HG02678 (cell line): ENCODE data around the gene THY1.
"Not testable (repeated sequence)": the region's sequence is repeated elsewhere in the genome, so short reads cannot be mapped to it uniquely, and the experiment has no call there.

Experiments used
- ATAC-seq: cut with Tn5 transposase; IDR thresholded peaks from one replicate; pipeline ENCODE4 v1.9.1; 2021; ENCODE audit warnings: mild to moderate bottlenecking, moderate library complexity; ENCODE audit not compliant: unreplicated experiment

Gene THY1

DNA sequence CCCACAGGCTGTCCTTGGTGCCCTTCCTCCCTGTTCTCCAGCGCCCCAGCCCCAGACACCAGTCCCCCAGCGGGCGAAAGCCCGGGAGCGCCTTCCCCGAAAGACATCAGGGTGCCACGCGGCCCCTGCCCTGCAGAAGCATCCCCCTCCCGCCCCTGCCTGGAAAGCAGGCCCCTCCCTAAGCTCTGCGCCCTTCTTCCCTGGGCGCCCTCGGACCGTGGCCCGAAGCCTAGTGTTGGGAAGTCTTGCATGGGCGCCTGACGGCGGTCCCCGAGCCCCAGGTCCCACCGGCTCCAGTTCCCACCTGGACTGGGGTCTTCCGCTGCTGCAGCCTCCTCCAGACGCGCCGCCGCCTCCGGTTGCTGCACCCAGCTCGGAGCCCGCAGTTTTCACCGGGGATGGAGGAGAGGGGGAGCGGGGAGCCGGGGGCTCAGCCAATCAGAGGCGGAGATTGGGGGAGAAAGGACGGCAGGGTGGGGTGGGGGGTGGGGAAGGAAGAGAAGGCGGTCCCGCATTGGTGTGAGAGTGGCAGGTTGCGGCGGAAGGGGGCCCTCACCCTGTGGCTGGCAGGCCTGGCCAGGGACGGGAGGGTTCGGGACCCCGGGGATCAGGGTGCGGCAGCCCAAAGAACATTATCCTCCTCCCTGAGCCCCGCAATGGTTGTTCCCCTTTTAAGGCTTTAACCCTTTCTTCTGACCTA is at the start of gene THY1:
THY1 (minus strand) TSS at position 364 of the 700 bp plus-strand sequence. CDS start 2,267 bp downstream, outside the sequence.
- no peak for ATAC-seq

DNA sequence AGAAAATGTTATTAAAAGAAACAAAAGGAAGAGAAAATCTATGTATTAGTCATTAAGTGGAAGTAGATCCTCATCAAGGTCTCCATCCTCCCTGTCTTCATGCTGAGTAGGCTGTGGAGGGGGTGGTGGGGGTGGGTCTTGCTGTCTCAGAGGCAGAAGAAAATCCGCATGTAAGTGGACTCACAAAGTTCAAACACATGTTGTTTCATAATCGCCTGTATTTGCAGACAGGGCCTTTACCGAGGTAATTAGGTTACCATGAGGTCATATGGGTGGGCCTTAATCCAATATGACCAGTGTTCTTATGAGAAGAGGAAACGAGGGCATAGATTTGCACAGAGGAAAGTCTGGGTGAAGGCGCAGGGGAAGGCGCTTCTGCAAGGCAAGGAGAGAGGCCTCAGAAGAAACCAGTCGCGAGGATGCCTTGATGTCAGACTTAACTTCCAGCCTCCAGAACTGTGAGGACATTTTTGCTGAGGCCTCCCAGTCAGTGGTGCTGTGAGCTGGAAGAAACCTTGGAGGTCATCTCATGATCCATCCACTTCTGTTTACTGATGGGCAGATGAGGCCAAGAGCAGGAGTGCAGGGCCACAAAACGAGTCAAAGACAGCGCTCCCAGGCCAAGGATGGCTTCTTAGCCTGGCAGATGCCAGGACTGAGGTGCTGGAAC is 49.3 kb upstream of the THY1 start:
- no peak for ATAC-seq

DNA sequence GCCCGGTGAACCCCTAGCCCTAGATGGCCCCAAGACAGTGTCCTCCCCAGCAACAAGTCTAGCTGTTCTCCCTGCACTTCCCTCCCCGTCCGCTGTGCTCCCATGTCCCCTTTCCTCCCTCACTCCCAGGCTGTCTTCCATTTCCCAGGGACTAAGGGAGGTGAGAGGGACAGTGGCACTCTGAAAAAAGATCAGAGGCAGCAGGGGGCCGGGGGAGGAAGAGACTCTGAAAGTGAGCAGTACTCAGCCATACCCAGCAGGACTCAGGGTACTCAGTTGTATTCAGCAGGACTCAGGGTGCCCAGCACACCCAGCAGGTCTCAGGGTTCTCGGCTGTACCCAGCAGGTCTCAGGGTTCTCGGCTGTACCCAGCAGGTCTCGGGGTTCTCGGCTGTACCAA is 48.4 kb upstream of the THY1 start:
- ATAC-seq: no peak

DNA sequence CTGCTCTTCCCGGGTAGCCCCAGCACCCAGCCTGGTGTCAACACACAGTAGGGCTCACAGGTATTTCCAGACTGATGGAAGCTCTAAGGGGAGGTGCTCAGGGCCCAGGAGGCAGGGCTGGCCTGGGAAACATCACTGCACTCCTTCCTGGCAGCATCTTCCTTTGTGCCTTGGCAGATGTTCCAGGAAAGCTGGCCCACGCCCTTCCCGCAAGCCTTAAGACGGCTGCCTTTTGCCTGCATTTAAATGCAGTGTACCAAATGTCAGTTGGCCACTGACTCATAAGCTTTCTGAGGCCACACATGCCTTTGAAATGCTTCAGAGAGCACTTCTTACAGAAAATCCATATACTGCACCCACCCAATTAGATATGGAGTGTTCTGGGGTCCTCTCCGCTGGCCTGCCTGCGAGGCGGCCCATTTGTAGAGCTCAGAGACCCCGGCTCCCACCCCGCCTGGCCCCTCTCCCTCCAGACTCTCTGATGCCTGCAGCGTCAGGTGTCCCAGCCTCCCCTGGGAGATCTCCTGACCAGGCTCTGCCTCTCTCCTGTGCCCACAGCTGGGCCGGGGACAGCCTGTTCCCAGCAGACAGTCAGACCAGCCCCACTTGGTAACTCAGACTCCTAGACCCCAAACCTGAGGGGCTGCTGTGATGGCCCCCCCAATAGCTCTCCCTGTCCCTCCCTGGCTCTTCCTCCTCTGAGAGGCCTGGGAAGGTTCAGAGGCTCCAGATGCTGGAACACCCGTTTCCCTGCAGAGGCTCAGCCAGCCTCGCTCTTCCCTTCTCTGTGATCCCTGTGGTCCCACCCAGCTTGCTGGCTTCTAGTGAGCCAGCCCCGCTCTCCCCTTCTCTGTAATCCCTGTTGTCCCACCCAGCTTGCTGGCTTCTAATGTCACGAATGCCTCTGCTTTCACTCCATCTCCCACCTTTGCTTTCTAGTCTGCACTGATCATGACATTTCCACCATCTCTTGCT is 47.6 kb upstream of the THY1 start:
- ATAC-seq: no peak

GRCh38 chr11:119469506-119469905 is 46.5 kb upstream of the THY1 start:
- ATAC-seq: no peak

GRCh38 chr11:119468511-119468910 is 45.5 kb upstream of the THY1 start:
- no peak for ATAC-seq

DNA sequence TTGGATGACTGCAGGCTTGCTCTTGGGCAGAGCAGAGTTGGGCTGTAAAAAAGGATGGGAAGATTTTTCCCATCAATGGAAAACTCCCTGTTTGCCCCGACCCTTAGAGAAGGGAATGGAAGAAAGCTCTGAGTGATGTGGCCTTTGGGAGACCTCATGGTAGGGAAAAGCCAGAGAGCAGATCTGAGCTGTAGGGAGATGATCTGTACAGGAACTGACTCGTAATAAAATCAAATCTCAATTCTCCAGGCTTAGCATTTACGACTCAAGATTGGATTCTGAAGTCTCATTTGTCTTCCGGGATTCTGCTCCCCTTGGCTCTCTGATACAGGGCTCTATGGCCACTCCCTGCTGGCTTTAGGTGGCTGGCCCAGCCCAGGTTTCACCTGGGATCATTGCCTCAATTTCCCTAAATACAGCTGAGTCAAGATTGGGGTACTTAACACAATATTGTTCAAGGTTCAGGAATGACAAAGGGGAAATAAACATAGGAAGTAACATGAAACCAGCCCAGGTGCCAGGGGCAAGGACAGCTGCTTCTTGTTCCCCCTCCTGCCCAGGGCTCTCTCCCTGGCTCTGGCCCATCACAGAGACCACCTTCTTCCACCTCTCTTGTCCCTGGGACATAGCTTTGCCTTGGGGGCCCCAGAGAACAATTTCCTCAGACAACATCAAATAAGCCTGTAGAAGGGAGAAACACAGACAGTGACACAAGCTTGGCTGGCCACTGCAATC is 38.4 kb upstream of the THY1 start:
- no peak for ATAC-seq

DNA sequence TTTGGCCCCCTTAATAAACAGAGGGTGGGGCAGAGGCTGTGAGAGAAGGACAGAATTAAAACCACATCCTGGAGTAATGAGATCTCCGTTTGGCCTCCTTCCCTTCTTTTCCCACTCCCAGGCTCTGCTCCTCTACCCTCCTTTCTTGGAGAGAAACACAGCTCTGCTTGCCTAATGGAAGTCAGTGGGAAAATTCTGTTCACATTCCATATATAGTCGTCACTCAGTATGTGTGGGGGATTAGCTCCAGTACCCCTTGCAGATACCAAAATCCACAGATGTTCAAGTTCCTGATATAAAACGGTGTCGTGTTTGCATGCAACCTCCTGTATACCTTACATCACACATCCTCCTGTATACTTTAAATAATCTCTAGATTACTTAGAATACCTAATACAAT is 37.6 kb upstream of the THY1 start:
- no peak for ATAC-seq

GRCh38 chr11:119460097-119460496 is 37.1 kb upstream of the THY1 start:
- ATAC-seq: no peak

DNA sequence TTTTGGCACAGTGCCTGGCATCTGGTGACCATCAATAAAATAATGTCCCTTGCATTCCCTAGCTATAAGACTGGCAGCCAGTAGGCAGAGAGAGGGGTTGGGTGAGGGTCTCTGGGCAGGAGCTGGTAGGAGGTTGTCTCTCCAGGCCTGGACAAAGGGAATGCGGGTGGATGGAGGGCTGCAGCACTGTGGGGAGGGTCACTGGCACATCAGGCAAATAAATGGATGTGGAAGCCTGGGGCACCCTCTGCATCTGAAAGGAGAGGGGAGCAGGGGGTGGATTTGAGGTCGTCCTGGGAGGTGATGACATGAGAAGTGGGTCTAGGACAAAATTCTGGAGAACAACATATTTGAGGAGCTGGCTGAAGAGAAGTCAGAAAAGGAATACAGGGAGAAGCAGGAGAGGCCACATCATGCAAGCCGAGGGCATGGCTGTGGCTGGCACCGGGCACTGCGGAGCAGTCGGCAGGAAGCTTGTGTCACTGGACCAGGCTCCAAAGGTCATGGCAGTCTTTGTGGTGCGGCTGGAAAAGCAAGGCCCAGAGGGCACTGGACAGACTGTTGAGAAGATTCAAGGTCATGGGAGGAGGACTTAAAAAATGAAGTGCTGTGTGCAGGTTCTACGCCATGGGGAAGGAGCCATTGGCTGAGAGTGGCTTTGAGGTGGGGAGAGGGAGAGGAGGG is 36.5 kb upstream of the THY1 start:
- ATAC-seq: no peak

GRCh38 chr11:119455708-119456107 is 32.7 kb upstream of the THY1 start:
- ATAC-seq: not testable (repeated sequence)

DNA sequence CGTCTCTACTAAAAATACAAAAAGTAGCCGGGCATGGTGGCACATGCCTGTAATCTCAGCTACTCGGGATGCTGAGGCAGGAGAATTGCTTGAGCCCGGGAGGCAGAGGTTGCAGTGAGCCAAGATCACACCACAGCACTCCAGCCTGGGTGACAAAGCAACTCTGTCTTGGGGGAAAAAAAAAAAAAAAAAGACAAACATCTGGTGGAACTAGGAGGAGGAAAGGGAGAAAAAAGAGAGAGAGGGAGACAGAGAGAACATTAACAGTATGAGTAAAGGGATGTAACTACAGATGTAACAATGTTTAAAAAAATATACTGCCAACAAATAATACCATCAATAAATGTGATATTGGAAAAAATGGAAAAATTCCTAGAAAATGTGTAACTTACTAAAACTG is 32.3 kb upstream of the THY1 start:
- not testable (repeated sequence) for ATAC-seq

GRCh38 chr11:119453881-119454280 is 30.9 kb upstream of the THY1 start:
- no peak for ATAC-seq

DNA sequence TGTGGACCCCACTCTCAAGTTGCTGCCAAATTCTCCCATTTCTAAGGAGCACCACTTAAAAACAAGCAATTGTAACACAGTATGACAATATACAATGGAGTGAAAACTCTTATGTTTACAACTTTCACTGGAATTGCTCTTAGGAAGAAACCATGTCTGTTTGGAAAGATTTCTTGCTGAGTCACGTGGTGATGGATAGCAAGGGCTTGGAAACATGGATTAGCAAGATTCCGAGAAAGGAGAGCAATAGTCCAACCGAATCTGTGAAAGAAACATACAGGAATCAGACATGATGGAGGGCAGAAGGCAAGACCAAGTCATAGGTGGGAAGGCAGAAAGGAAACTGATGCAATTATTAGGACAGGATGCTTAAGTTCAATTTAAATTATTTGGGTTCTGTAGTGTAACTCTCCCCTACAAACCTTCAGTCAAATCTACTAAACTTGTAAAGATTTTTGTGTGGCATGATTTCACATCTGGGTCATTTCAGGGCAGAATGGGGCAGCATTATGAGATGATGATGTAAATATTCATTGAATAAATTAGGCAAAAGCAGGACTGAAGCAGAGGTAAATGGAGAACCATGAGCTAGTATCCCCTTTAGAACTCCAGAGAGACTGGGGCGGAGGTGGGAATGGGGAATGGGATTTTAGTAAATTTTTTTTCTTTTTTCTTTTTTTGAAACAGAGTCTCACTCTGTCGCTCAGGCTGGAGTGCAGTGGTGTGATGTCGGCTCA is 27.8 kb upstream of the THY1 start:
- ATAC-seq: no peak

DNA sequence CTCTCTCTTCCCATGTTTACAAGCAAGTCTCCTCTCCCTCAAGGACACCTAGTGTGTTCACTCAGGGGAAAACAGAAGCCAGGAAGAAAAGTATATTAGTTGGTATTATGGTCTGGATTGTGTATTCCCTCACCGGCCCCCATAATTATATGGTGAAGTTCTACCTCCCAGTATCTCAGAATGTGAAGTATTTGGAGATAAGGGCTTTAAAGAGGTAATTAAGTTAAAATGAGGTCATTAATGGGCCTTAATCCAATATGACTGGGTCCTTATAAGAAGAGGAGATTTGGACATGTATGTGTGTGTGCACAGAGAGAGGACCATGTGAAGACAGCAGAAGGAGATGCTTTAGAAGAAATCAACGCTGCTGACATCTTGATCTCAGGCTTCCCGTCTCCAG is 26.5 kb upstream of the THY1 start:
- ATAC-seq: no peak

- no peak for ATAC-seq
Observed at GRCh38 chr11:119448380-119448779, 25.4 kb upstream of the THY1 start.

DNA sequence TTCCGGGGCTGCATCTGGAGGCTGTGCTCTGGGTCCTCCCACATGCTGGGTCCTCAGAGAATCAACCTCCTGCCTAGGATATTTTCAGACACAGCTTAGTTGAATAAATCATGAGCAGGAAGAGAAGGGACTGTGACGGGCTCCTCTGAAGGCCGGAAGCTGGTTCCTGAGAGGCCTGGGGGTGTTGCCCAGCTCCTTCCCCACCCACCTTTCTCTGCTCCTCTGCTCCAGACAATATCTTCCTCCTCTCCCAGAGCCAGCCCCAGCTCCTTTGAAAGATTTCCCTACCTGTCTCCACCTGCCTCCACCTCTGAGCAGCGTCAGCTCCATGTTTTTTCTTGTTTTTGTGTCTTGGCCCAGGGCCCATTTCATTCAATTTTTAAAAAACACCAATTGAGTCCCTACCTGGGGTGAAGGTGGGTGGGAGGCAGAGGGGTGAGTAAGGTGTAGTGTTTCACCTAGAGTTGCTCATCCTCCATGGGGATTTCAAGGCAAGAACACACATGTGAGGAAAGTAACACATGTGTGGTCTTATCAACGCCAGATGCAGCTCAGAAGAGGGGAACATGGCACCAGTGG is 24.8 kb upstream of the THY1 start:
- ATAC-seq: no peak

GRCh38 chr11:119446871-119447663 is 24.1 kb upstream of the THY1 start:
- ATAC-seq: no peak
